ENCODE data around the gene PATJ.

The PATJ gene

GRCh38 chr1:62198069-62198780, 455.9 kb downstream of the PATJ start:
- no peak overlapping the region for H3K4me3 ChIP-seq (ENCODE audit: low read depth, low read length)
- no peak for TF ChIP-seq IKZF3 (tag by site-specific recombination; IDR thresholded peaks at IDR 0.05)
- no peak for TF ChIP-seq ZNF677 (tag by site-specific recombination; IDR thresholded peaks at IDR 0.05)
- TF ChIP-seq KLF7 (tag by site-specific recombination; IDR thresholded peaks at IDR 0.05; ENCODE audit: borderline replicate concordance) = no peak
- TF ChIP-seq PRDM4 (tag by site-specific recombination; IDR thresholded peaks at IDR 0.05) = no peak
- TF ChIP-seq OSR2 (tag by site-specific recombination; IDR thresholded peaks at IDR 0.05) = no peak
- no peak for TF ChIP-seq ZNF621 (tag by site-specific recombination; IDR thresholded peaks at IDR 0.05)
- no peak for TF ChIP-seq KLF8 (tag by site-specific recombination; IDR thresholded peaks at IDR 0.05)
- no peak for TF ChIP-seq ZNF514 (tag by site-specific recombination; IDR thresholded peaks at IDR 0.05)
- no peak for TF ChIP-seq ZNF341 (tag by site-specific recombination; IDR thresholded peaks at IDR 0.05; ENCODE audit: low read depth)
- TF ChIP-seq ZFP3 (tag by site-specific recombination; IDR thresholded peaks at IDR 0.05; ENCODE audit: low read depth) = no peak
- TF ChIP-seq ZBTB48 (tag by site-specific recombination; IDR thresholded peaks at IDR 0.05) = no peak
- no peak for TF ChIP-seq TSHZ1 (tag by site-specific recombination; IDR thresholded peaks at IDR 0.05; ENCODE audit: borderline replicate concordance)
- TF ChIP-seq ZNF214 (tag by site-specific recombination; IDR thresholded peaks at IDR 0.05; ENCODE audit: borderline replicate concordance) = no peak
- no peak for TF ChIP-seq INSM2 (tag by site-specific recombination; IDR thresholded peaks at IDR 0.05)
- TF ChIP-seq, protein P1, sequence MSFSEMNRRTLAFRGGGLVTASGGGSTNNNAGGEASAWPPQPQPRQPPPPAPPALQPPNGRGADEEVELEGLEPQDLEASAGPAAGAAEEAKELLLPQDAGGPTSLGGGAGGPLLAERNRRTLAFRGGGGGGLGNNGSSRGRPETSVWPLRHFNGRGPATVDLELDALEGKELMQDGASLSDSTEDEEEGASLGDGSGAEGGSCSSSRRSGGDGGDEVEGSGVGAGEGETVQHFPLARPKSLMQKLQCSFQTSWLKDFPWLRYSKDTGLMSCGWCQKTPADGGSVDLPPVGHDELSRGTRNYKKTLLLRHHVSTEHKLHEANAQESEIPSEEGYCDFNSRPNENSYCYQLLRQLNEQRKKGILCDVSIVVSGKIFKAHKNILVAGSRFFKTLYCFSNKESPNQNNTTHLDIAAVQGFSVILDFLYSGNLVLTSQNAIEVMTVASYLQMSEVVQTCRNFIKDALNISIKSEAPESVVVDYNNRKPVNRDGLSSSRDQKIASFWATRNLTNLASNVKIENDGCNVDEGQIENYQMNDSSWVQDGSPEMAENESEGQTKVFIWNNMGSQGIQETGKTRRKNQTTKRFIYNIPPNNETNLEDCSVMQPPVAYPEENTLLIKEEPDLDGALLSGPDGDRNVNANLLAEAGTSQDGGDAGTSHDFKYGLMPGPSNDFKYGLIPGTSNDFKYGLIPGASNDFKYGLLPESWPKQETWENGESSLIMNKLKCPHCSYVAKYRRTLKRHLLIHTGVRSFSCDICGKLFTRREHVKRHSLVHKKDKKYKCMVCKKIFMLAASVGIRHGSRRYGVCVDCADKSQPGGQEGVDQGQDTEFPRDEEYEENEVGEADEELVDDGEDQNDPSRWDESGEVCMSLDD (tag by site-specific recombination; IDR thresholded peaks at IDR 0.05) = no peak
- no peak for TF ChIP-seq ZNF529 (tag by site-specific recombination; IDR thresholded peaks at IDR 0.05; ENCODE audit: insufficient replicate concordance)
- ChIA-PET POLR2A (no interaction called here), CTCF (interaction anchor here (0.6 to 1.4 kb wide), 5 partner anchors 11 to 663 kb away, joined by 3 to 6 read pairs (median 4); no protein-coding TSS in a partner anchor)
- H3K36me3 ChIP-seq (ENCODE audit: control insufficient read depth in 2 of 2, insufficient read depth in 1 of 2, low read length in 2 of 2) = no peaks in the 10 kb centered on the region
- no peak overlapping the region for H3K27ac ChIP-seq (ENCODE audit: extremely low read depth, low read depth, low read length)
- no peaks in the 10 kb centered on the region for H3K9me3 ChIP-seq (ENCODE audit: control insufficient read depth, insufficient read depth, low read depth, low read length)
- H3K4me1 ChIP-seq (ENCODE audit: control insufficient read depth, insufficient read depth, low read length) = no peaks in the 10 kb centered on the region
